Upper lobe of left lung (tissue), 6 donors: ENCODE results near the gene FNDC3B. TPM values are rescaled to one million over a fixed set of nuclear protein-coding genes. Genes with fewer than 3 reads are reported as not detected.

Experiments
- ATAC-seq, 2 donors: fragments of 200-7000 bp; cut with Tn5 transposase; one replicate each; pipeline ENCODE4 v1.9.1; 2022; ENCODE audit warnings: mild to moderate bottlenecking in 2 of 2, moderate library complexity in 2 of 2; ENCODE audit not compliant: low FRiP score in 2 of 2
- DNase-seq, 2 donors: peaks; one replicate each; pipeline ENCODE4 v3.0.0-alpha.2; 2019 to 2020
- H3K27ac ChIP-seq, 4 donors: fragments of 200-600 bp; sonication (generic); one replicate each; pipeline ENCODE4 v1.5.1; 2016 to 2019
- H3K27me3 ChIP-seq, 4 donors: fragments of 200-600 bp; sonication (generic); one replicate each; pipeline ENCODE4 v1.5.1; 2017 to 2019
- H3K36me3 ChIP-seq, 4 donors: fragments of 200-600 bp; sonication (generic); one replicate each; pipeline ENCODE4 v1.5.1; 2016 to 2019
- H3K4me1 ChIP-seq, 4 donors: fragments of 200-600 bp; sonication (generic); one replicate each; pipeline ENCODE4 v1.5.1; 2018 to 2019
- H3K4me3 ChIP-seq, 4 donors: fragments of 200-600 bp; sonication (generic); one replicate each; pipeline ENCODE4 v1.5.1; 2017 to 2019; ENCODE audit warnings: mild to moderate bottlenecking in 2 of 4, moderate library complexity in 1 of 4
- H3K9me3 ChIP-seq, 4 donors: fragments of 200-600 bp; sonication (generic); one replicate each; pipeline ENCODE4 v1.5.1; 2018 to 2019
- EP300 ChIP-seq, 4 donors: sonication (generic); formaldehyde crosslinking; IDR thresholded peaks; one replicate each; pipeline ENCODE4 v1.5.1; 2017; ENCODE audit warnings: antibody characterized with exemption in 4 of 4, control low read depth in 2 of 4
- POLR2A ChIP-seq, 4 donors: fragments of 450-650 bp; IDR thresholded peaks; one replicate each; pipeline ENCODE4 v1.5.1; 2016 to 2017; ENCODE audit warnings: antibody characterized with exemption in 4 of 4, mild to moderate bottlenecking in 2 of 4
- POLR2AphosphoS5 ChIP-seq, 2 donors: sonication (generic); formaldehyde crosslinking; IDR thresholded peaks; one replicate each; pipeline ENCODE4 v1.5.1; 2017; ENCODE audit warnings: antibody characterized with exemption in 2 of 2
- WGBS, 2 donors: methylation state at CpG; one replicate each; pipeline ENCODE4 v1.1.5; 2017 to 2018; 5-methylcytosine and 5-hydroxymethylcytosine counted together
- total RNA-seq, 6 donors: library from RNA; depleted of rRNA in 4 of 6; stranded (reverse); fragments of >200 nt in 4 of 6; gene quantifications; one replicate each; pipeline versions ENCODE4 v1.1.0 to v1.2.1, GENCODE V29; 2016 to 2021
- TF ChIP-seq, protein P1 (sequence below), 6 experiments: fragments of 450-650 bp in 4 of 6; fragments of 200-600 bp in 2 of 6; sonication (generic) in 2 of 6; IDR thresholded peaks; one replicate each; pipeline ENCODE4 v1.5.1; 2016 to 2019; ENCODE audit warnings: antibody characterized with exemption in 6 of 6
- donor health status: DM: no; HTN: no; CAD: no; lungs with moderate emphysema.
- donor health status: DM: no; HTN: yes; CAD: no; lungs with severe emphysema.

The FNDC3B gene
- total RNA-seq, 6 donors from 2014 or later = 73.3 to 167 (median 119) TPM

DNA sequence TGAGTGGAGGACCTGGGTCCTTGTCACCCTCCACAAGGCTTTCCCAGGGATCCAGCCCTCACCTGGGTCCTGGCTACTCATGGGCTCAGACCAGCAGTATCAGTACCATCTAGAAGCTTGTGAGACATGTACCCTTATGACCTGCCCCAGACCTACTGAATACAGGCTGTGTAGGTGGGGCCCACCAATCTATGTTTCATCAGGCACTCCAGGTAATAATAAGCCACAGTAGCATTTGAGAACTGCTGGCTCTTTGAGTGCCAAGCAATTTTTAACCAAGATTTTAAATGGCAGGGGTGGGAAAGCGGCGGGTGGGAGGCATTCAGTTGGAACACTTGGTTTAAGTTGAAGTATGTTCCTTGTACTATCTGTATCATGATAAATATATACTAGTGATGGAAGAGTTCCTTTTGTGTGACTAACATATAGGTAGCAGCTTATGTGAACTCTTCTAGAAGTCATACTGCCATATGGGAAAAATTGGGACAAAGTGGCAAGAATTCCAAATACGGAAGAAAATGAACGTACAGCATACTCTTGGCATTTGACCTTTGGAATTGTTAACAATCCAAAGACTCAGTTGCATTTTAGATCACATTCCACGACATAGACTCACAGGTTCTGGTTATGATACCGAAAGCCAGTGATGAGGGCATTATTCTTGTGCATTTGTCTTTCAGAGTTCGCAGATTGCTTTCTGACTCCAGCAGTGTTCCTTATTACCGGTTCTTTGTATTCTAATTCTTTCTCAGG, 218.4 kb downstream of the FNDC3B start:
- Histone ChIP-seq H3K27ac (peak overlapping the region in 3 of 4 donors; percentile 6 to 73 (median 45)), H3K4me1 (peaks cover 9 to 39% (median 33%) of the 10 kb centered on the region in 4 donors), H3K27me3 (no peaks in the 10 kb centered on the region), H3K4me3 (no peak overlapping the region), H3K9me3 (no peaks in the 10 kb centered on the region), H3K36me3 (peaks cover 0 to 26% (median 0%) of the 10 kb centered on the region in 4 donors)
- TF ChIP-seq POLR2A (IDR thresholded peaks at IDR 0.05) (no peak), EP300 (IDR thresholded peaks at IDR 0.05) (no peak), POLR2AphosphoS5 (IDR thresholded peaks at IDR 0.05) (no peak)
- TF ChIP-seq, protein P1, sequence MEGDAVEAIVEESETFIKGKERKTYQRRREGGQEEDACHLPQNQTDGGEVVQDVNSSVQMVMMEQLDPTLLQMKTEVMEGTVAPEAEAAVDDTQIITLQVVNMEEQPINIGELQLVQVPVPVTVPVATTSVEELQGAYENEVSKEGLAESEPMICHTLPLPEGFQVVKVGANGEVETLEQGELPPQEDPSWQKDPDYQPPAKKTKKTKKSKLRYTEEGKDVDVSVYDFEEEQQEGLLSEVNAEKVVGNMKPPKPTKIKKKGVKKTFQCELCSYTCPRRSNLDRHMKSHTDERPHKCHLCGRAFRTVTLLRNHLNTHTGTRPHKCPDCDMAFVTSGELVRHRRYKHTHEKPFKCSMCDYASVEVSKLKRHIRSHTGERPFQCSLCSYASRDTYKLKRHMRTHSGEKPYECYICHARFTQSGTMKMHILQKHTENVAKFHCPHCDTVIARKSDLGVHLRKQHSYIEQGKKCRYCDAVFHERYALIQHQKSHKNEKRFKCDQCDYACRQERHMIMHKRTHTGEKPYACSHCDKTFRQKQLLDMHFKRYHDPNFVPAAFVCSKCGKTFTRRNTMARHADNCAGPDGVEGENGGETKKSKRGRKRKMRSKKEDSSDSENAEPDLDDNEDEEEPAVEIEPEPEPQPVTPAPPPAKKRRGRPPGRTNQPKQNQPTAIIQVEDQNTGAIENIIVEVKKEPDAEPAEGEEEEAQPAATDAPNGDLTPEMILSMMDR (IDR thresholded peaks at IDR 0.05) = no peak
- peak in 1 of 2 donors; percentile 20 for ATAC-seq
- no peak for DNase-seq
- WGBS, 2 donors = 96 to 97% methylated on average over 8 of the region's 8 CpGs

DNA sequence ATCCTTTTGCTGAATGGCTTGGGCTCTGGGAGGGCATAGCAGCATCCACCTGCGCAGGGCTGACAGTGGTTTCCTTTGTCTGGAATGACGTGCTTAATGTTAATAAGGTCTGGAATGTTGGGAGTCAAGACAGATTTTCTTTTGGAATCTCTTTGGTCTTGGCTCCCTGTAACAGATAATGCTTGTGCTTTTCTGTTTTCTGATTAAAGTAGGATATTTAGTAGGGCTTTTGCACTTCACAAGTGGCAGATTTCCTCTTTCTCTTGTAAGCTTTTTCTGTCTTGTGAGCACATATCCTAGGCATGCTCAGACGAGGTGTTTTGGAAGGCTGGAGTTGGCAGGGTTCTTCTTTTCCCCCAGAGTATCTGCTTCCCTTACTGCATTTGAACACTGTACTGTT, 219.2 kb downstream of the FNDC3B start:
- H3K36me3 ChIP-seq = peaks cover 0 to 21% (median 0%) of the 10 kb centered on the region in 4 donors
- WGBS, 2 donors = 61 to 72% methylated on average over 3 of the region's 3 CpGs
- ATAC-seq (peak in 1 of 2 donors; percentile 9), DNase-seq (no peak)
- no peak overlapping the region for H3K4me3 ChIP-seq
- no peaks in the 10 kb centered on the region for H3K27me3 ChIP-seq
- peaks cover 9 to 39% (median 33%) of the 10 kb centered on the region in 4 donors for H3K4me1 ChIP-seq
- H3K27ac ChIP-seq = peak overlapping the region in 3 of 4 donors; percentile 6 to 73 (median 45)
- H3K9me3 ChIP-seq = no peaks in the 10 kb centered on the region
- TF ChIP-seq EP300 (IDR thresholded peaks at IDR 0.05) (no peak), POLR2A (IDR thresholded peaks at IDR 0.05) (no peak), POLR2AphosphoS5 (IDR thresholded peaks at IDR 0.05) (no peak)
- TF ChIP-seq, protein P1 (IDR thresholded peaks at IDR 0.05) = no peak

DNA sequence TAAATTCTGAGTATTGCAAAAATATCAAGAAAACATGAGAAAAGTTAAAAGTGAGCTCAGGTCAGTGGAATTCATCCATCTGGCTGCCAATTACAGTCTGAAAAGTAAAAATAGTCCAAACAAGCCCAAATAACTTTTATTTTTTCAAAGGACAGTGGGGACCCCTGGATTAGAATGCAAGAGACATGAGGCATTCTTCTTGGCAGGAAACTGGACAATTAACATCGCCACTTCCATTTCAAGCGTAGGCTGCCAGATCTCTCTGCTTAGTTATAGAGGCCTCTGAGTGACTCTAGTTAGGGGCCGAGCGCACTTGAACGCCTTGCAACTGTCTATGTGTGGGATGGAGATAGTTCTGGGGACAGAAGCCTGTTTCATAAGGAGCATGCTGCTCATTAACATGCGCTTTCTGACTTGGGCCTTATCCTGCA, 219.7 kb downstream of the FNDC3B start:
- H3K4me1 ChIP-seq = peaks cover 9 to 39% (median 36%) of the 10 kb centered on the region in 4 donors
- H3K27ac ChIP-seq = no peak overlapping the region
- TF ChIP-seq POLR2A (IDR thresholded peaks at IDR 0.05) = no peak
- TF ChIP-seq POLR2AphosphoS5 (IDR thresholded peaks at IDR 0.05) = no peak
- TF ChIP-seq, protein P1 (IDR thresholded peaks at IDR 0.05) = no peak
- TF ChIP-seq EP300 (IDR thresholded peaks at IDR 0.05) = no peak
- H3K36me3 ChIP-seq = peaks cover 0 to 25% (median 0%) of the 10 kb centered on the region in 4 donors
- no peaks in the 10 kb centered on the region for H3K9me3 ChIP-seq
- 82 to 97% methylated on average over 6 of the region's 6 CpGs for WGBS, 2 donors
- H3K4me3 ChIP-seq = no peak overlapping the region
- ATAC-seq (peak in 1 of 2 donors; percentile 56), DNase-seq (no peak)
- H3K27me3 ChIP-seq = no peaks in the 10 kb centered on the region

DNA sequence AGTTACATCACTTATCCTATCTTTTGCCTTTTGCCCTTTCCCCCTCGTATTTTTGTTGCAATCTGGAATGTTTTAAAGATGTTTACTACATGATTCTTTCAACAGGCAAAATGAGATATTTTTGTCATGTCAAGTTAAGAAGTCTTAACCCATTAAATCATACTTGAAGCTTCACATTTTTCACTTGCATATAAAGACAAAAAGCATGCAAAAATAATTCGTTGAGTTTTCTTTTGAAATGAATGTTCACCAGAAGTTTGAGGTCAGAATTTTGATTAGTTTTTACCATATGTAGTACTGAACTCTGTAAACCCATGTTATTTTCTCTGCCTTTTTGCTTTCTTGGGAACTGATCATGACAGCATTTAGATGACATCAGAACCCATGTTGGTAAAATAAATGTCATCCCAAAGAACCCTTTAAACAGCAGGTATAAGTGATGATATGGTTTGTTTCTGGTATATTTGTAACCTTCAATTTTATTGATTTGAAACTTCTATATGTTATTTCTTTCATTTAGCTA, 220.4 kb downstream of the FNDC3B start:
- H3K27ac ChIP-seq = peak overlapping the region in 3 of 4 donors; percentile 13 to 44 (median 32)
- peaks cover 0 to 23% (median 0%) of the 10 kb centered on the region in 4 donors for H3K36me3 ChIP-seq

GRCh38 chr3:172260381-172260780, 221.0 kb downstream of the FNDC3B start:
- H3K4me3 ChIP-seq = no peak overlapping the region
- peaks cover 0 to 17% (median 0%) of the 10 kb centered on the region in 4 donors for H3K36me3 ChIP-seq
- H3K27me3 ChIP-seq = no peaks in the 10 kb centered on the region
- WGBS, 2 donors = 71 to 92% methylated on average over 2 of the region's 2 CpGs
- ATAC-seq (no peak), DNase-seq (no peak)
- H3K27ac ChIP-seq = peak overlapping the region; percentile 13 to 44 (median 25)
- TF ChIP-seq POLR2A (IDR thresholded peaks at IDR 0.05) = no peak
- no peak for TF ChIP-seq POLR2AphosphoS5 (IDR thresholded peaks at IDR 0.05)
- no peak for TF ChIP-seq EP300 (IDR thresholded peaks at IDR 0.05)
- TF ChIP-seq, protein P1 (IDR thresholded peaks at IDR 0.05) = no peak
- peaks cover 9 to 33% (median 28%) of the 10 kb centered on the region in 4 donors for H3K4me1 ChIP-seq
- no peaks in the 10 kb centered on the region for H3K9me3 ChIP-seq

More for the DNA sequence above, 220.4 kb downstream of the FNDC3B start:
- TF ChIP-seq POLR2A (IDR thresholded peaks at IDR 0.05) (no peak), POLR2AphosphoS5 (IDR thresholded peaks at IDR 0.05) (no peak), EP300 (IDR thresholded peaks at IDR 0.05) (no peak)
- WGBS, 2 donors = 67% methylated on average over 2 of the region's 2 CpGs
- H3K27me3 ChIP-seq = no peaks in the 10 kb centered on the region
- H3K4me3 ChIP-seq = no peak overlapping the region
- ATAC-seq (no peak), DNase-seq (no peak)
- H3K4me1 ChIP-seq = peaks cover 9 to 39% (median 33%) of the 10 kb centered on the region in 4 donors
- no peaks in the 10 kb centered on the region for H3K9me3 ChIP-seq
